GM10248 (cell line): ENCODE data around the gene CDK9.

Experiments used
- CTCF ChIA-PET: fragments of 300-600 bp; sonication (Branson Sonifier 250); formaldehyde crosslinking; extraction: SDS; loops from one replicate; lab custom pipeline; 2021; ENCODE audit warnings: antibody characterized with exemption; lab: Yijun Ruan, JAX
- POLR2A ChIA-PET: fragments of 350-650 bp; sonication (Branson Sonifier 250); formaldehyde crosslinking; extraction: SDS; loops from one replicate; lab custom pipeline; 2020; ENCODE audit warnings: antibody characterized with exemption; lab: Yijun Ruan, JAX
- DNase-seq: peaks from one replicate; pipeline ENCODE4 v3.0.0; 2012; ENCODE audit errors: extremely low spot score
- CTCF ChIP-seq: IDR thresholded peaks from 2 replicates; pipeline ENCODE4 v1.5.1; 2012; ENCODE audit warnings: mild to moderate bottlenecking, low read depth; ENCODE audit errors: extremely low read depth, missing control alignments, control extremely low read depth

The CDK9 gene

GRCh38 chr9:127785933-127786772 is at the start of gene CDK9:
TSS of gene CDK9 (plus strand) at chr9:127786034. CDS start at chr9:127786149, 115 bp downstream.
- ChIA-PET POLR2A (interaction anchor here (0.7 to 1.5 kb wide), 4 partner anchors 11 to 131 kb away, joined by 3 to 6 read pairs (median 4); no protein-coding TSS in a partner anchor), CTCF (interaction anchor here (0.6 to 10.6 kb wide), 16 partner anchors 8 to 137 kb away, joined by 3 to 62 read pairs (median 4); partner anchors contain the start of gene TOR2A)
- peak; percentile 28 for TF ChIP-seq CTCF
- DNase-seq: peak; percentile 94

- POLR2A ChIA-PET: no interaction called here
- CTCF ChIA-PET: interaction anchor here (1.0 to 1.4 kb wide), 2 partner anchors 46 to 131 kb away, joined by 3 to 5 read pairs; no protein-coding TSS in a partner anchor
- TF ChIP-seq CTCF: no peak
- no peak for DNase-seq
Measured at GRCh38 chr9:127738666-127739065, 47.2 kb upstream of the CDK9 start.

GRCh38 chr9:127739614-127740330 is 46.1 kb upstream of the CDK9 start:
- no peak for TF ChIP-seq CTCF
- ChIA-PET CTCF (interaction anchor here (1.1 to 4.7 kb wide), 4 partner anchors 24 to 181 kb away, joined by 3 to 17 read pairs (median 8); no protein-coding TSS in a partner anchor), POLR2A (no interaction called here)
- DNase-seq: no peak

GRCh38 chr9:127741831-127742434 is 43.9 kb upstream of the CDK9 start:
- no peak for DNase-seq
- no peak for TF ChIP-seq CTCF
- ChIA-PET POLR2A (interaction anchor here (0.5 kb wide), 1 partner anchor 72 kb away, joined by 5 read pairs; no protein-coding TSS in a partner anchor), CTCF (interaction anchor here (0.9 to 4.7 kb wide), 5 partner anchors 11 to 179 kb away, joined by 3 to 17 read pairs (median 4); no protein-coding TSS in a partner anchor)

GRCh38 chr9:127742435-127743088 is 43.3 kb upstream of the CDK9 start:
- CTCF ChIA-PET: interaction anchor here (0.9 to 4.7 kb wide), 5 partner anchors 8 to 179 kb away, joined by 3 to 18 read pairs (median 13); partner anchors contain the start of gene TOR2A
- no peak for TF ChIP-seq CTCF
- no peak for DNase-seq
- POLR2A ChIA-PET: interaction anchor here (0.5 kb wide), 1 partner anchor 72 kb away, joined by 5 read pairs; no protein-coding TSS in a partner anchor
